Psoas muscle (tissue), 8 donors: ENCODE results near the gene MAGI2. TPM values are rescaled to one million over a fixed set of nuclear protein-coding genes. Genes with fewer than 3 reads are reported as not detected.

ENCODE experiments used
- ATAC-seq, 4 donors: fragments of 200-7000 bp; cut with Tn5 transposase; one replicate each; pipeline ENCODE4 v1.9.1; 2020; ENCODE audit warnings: moderate library complexity in 3 of 4, mild to moderate bottlenecking in 2 of 4
- DNase-seq, 2 donors: peaks; one replicate each; pipeline ENCODE4 v3.0.0-alpha.2; 2020
- H3K27ac ChIP-seq: fragments of 200-600 bp; one replicate; pipeline ENCODE4 v1.8.0; 2022
- H3K27me3 ChIP-seq, 3 donors: fragments of 200-600 bp in 1 of 3; one replicate each; pipeline versions ENCODE4 v1.6.1 to v1.8.0; 2013 to 2022; ENCODE audit warnings: low read length in 2 of 3, mild to moderate bottlenecking in 2 of 3, moderate library complexity in 1 of 3; ENCODE audit not compliant: insufficient read depth in 3 of 3
- H3K36me3 ChIP-seq, 2 donors: fragments of 200-600 bp in 1 of 2; one replicate each; pipeline versions ENCODE4 v1.6.1 to v1.8.0; 2013 to 2022; ENCODE audit warnings: low read depth in 1 of 2, mild to moderate bottlenecking in 1 of 2, moderate library complexity in 1 of 2; ENCODE audit not compliant: insufficient read depth in 1 of 2
- H3K4me1 ChIP-seq: fragments of 200-600 bp; one replicate; pipeline ENCODE4 v1.8.0; 2022
- H3K4me3 ChIP-seq: fragments of 200-600 bp; one replicate; pipeline ENCODE4 v1.8.0; 2022; ENCODE audit warnings: mild to moderate bottlenecking
- H3K9me3 ChIP-seq: fragments of 200-600 bp; one replicate; pipeline ENCODE4 v1.8.0; 2022
- WGBS, 3 donors: extraction: QIAGEN DNeasy Blood & Tissue Kit; methylation state at CpG; one replicate each; pipeline versions ENCODE4 v1.1.6 to v1.1.7; 2013; 5-methylcytosine and 5-hydroxymethylcytosine counted together
- intact Hi-C, 2 donors: fragments of 100-400 bp; cut with DNase I; formaldehyde crosslinking; loops; one replicate each; pipeline versions ENCODE4 v1.11.0 to v1.14.2; 2022
- polyA plus RNA-seq, 3 donors: library from polyadenylated mRNA; stranded (reverse); fragments of 200-250 nt; gene quantifications; one replicate each; pipeline ENCODE4 v1.2.3, GENCODE V29; 2013
- total RNA-seq, 4 donors: library from RNA; stranded (reverse); fragmentation: NEBNext Ultra II Directional in 2 of 4; extraction: Animal tissue kit (Norgen Biotek cat#: 25700) in 2 of 4; gene quantifications; one replicate each; pipeline versions ENCODE4 v1.2.1 to v1.2.4, GENCODE V29; 2021 to 2023
- TF ChIP-seq, protein P1 (sequence below): fragments of 200-600 bp; IDR thresholded peaks from one replicate; pipeline ENCODE4 v1.8.0; 2022; ENCODE audit warnings: antibody characterized with exemption
- donor health status: healthy with polysubstance abuse.
- donor health status: DM: no; HTN: no; CAD: no; lungs with moderate emphysema.
- donor health status: Bipolar disorder and iron deficiency.
- donor health status: healthy.
- donor health status: DM: yes; HTN: yes; CAD: no.
- donor health status: DM: no; HTN: no; CAD: no.
- donor health status: DM: no; HTN: no; CAD: no.
- donor health status: DM: yes; HTN: yes; CAD: no.

Gene MAGI2
- total and polyA plus RNA-seq, 7 donors: 0.46 to 2.5 (median 1.4) TPM

DNA sequence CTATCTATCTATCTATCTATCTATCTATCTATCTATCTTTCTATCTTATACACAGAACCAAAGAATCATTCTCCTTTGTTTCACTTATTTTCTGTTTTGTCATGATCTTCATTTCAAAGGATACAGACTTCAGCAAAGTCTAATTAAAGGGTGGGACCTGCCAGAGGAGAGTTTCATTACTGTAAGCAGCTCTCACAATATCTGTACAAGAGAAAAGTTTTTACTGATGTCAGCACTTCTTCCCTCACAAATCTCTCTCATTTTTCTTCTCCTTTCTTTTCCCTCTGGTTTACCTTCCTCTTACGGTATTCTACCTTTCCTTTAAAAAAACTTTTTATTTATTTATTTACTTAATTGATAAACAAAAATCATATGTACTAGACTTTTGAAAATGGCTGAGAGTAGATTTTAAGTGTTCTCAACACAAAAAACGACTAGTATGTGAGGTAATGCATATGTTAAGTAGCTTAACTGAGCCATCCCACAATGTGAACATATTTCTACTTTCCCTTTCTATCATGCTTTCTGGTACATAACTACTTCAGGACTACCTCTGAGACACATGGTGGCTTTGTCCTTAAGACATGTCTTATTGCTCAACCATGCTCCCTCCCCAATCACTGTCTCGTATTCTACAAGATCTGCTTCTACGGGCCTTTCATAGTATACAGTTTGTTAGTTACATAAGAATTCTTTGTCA is 955.6 kb downstream of the MAGI2 start:
- no peak for DNase-seq
- Histone ChIP-seq H3K27me3 (no peaks in the 10 kb centered on the region), H3K9me3 (no peaks in the 10 kb centered on the region), H3K36me3 (no peaks in the 10 kb centered on the region), H3K4me3 (no peak overlapping the region), H3K4me1 (peaks cover 5% of the 10 kb centered on the region), H3K27ac (no peak overlapping the region)
- ATAC-seq: no peak
- 77 to 80% (median 79%) methylated on average over 4 of the region's 4 CpGs for WGBS, 3 donors
- intact Hi-C loops: no loop called here
- TF ChIP-seq, protein P1, sequence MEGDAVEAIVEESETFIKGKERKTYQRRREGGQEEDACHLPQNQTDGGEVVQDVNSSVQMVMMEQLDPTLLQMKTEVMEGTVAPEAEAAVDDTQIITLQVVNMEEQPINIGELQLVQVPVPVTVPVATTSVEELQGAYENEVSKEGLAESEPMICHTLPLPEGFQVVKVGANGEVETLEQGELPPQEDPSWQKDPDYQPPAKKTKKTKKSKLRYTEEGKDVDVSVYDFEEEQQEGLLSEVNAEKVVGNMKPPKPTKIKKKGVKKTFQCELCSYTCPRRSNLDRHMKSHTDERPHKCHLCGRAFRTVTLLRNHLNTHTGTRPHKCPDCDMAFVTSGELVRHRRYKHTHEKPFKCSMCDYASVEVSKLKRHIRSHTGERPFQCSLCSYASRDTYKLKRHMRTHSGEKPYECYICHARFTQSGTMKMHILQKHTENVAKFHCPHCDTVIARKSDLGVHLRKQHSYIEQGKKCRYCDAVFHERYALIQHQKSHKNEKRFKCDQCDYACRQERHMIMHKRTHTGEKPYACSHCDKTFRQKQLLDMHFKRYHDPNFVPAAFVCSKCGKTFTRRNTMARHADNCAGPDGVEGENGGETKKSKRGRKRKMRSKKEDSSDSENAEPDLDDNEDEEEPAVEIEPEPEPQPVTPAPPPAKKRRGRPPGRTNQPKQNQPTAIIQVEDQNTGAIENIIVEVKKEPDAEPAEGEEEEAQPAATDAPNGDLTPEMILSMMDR: no peak

DNA sequence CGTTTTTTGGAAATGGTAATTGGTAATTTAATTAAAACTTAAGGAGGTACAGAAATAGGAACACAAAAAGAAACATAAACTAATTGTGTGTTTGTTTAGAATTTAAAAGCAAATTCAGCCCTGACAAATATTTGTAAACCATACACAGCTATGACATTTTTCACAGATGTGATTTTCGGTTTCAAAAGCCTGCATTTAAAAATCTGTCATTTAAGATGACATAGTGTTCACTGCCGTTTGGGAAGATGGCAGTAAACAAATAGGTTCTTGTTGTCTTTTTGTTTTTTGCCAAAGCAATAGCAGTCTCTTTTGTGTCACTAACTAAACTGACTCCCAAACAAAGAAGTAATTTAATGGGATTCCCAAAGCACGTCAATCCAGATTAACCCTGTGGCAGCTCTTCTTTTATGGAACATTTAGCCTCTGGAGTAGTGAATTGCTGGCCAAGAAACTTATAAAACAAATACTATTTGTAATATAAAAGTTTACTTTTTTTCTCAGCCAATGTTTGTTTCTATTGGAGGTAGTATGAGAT is 957.3 kb downstream of the MAGI2 start:
- no peak for ATAC-seq
- no peaks in the 10 kb centered on the region for H3K36me3 ChIP-seq
- TF ChIP-seq, protein P1: no peak
- no peak overlapping the region for H3K4me3 ChIP-seq
- no peak for DNase-seq
- no peak overlapping the region for H3K27ac ChIP-seq
- 53 to 61% (median 60%) methylated on average over 4 of the region's 4 CpGs for WGBS, 3 donors
- H3K27me3 ChIP-seq: no peaks in the 10 kb centered on the region
- no peaks in the 10 kb centered on the region for H3K9me3 ChIP-seq
- H3K4me1 ChIP-seq: peaks cover 9% of the 10 kb centered on the region
- intact Hi-C loops: no loop called here

- Histone ChIP-seq H3K27ac (no peak overlapping the region), H3K9me3 (no peaks in the 10 kb centered on the region), H3K27me3 (no peaks in the 10 kb centered on the region), H3K36me3 (no peaks in the 10 kb centered on the region), H3K4me3 (peak overlapping the region; percentile 24), H3K4me1 (peaks cover 9% of the 10 kb centered on the region)
- intact Hi-C loops: no loop called here
- ATAC-seq (peak in 1 of 4 donors; percentile 40), DNase-seq (no peak)
- WGBS, 3 donors: 33 to 61% (median 34%) methylated on average over 3 of the region's 3 CpGs
- TF ChIP-seq, protein P1: no peak
Measured at GRCh38 chr7:78493401-78493800, 960.1 kb downstream of the MAGI2 start.

GRCh38 chr7:78492146-78492545 is 961.3 kb downstream of the MAGI2 start:
- Histone ChIP-seq H3K27ac (no peak overlapping the region), H3K4me3 (no peak overlapping the region), H3K27me3 (no peaks in the 10 kb centered on the region), H3K4me1 (peaks cover 9% of the 10 kb centered on the region), H3K36me3 (no peaks in the 10 kb centered on the region), H3K9me3 (no peaks in the 10 kb centered on the region)
- ATAC-seq (no peak), DNase-seq (no peak)
- intact Hi-C loops: no loop called here
- TF ChIP-seq, protein P1: no peak
- WGBS, 3 donors: 78 to 81% (median 81%) methylated on average over 1 of the region's 1 CpG

DNA sequence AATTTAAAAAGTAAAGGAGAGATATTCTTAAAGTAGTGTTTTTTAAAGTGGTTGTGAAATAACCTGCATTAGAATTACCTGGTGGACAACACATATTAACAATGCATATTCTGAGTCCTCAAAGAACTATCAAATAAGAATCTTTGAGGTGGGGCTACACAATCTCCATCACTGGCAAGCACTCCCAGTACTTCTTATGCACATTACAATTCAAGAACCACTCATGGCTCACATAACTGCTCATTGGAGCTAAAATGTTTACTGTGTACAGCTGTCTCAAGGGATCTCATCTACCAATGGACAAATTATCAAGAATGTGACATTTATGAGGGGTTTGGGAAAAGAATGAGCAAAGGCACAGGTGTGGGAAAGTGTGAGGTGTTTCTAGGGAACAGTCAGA is 962.9 kb downstream of the MAGI2 start:
- intact Hi-C loops: no loop called here
- H3K4me1 ChIP-seq: peaks cover 9% of the 10 kb centered on the region

More for the DNA sequence above, 962.9 kb downstream of the MAGI2 start:
- no peak overlapping the region for H3K27ac ChIP-seq
- H3K27me3 ChIP-seq: no peaks in the 10 kb centered on the region
- DNase-seq: no peak
- no peak for ATAC-seq
- H3K9me3 ChIP-seq: no peaks in the 10 kb centered on the region
- TF ChIP-seq, protein P1: no peak
- H3K4me3 ChIP-seq: no peak overlapping the region
- no peaks in the 10 kb centered on the region for H3K36me3 ChIP-seq
